ENCODE results near the gene DISP3. TPM values are rescaled to one million over a fixed set of nuclear protein-coding genes. Genes with fewer than 3 reads are reported as not detected.

The DISP3 gene
- total and polyA plus RNA-seq, 2 experiments from 2014 or later: 0.18 to 0.74 TPM

- H3K9me3 ChIP-seq (ENCODE audit: low read depth): no peaks in the 10 kb centered on the region
- DNase-seq (ENCODE audit: low read depth in 1 of 2, low spot score in 1 of 2): no peak
Observed at GRCh38 chr1:11527541-11528452, 48.8 kb downstream of the DISP3 start.

GRCh38 chr1:11528611-11529261, 49.8 kb downstream of the DISP3 start:
- DNase-seq (ENCODE audit: low read depth in 1 of 2, low spot score in 1 of 2): no peak
- Histone ChIP-seq H3K4me3 (no peak overlapping the region), H3K27me3 (no peaks in the 10 kb centered on the region), H3K4me1 (ENCODE audit: low read depth) (no peaks in the 10 kb centered on the region), H3K27ac (no peak overlapping the region), H3K9me3 (ENCODE audit: low read depth) (no peaks in the 10 kb centered on the region), H3K36me3 (no peaks in the 10 kb centered on the region)
- TF ChIP-seq CTCF (IDR thresholded peaks at IDR 0.05; ENCODE audit: low read depth, low read length): no peak

More at GRCh38 chr1:11527541-11528452, 48.8 kb downstream of the DISP3 start:
- Histone ChIP-seq H3K27me3 (no peaks in the 10 kb centered on the region), H3K4me1 (ENCODE audit: low read depth) (no peaks in the 10 kb centered on the region), H3K36me3 (no peaks in the 10 kb centered on the region), H3K4me3 (no peak overlapping the region), H3K27ac (no peak overlapping the region)
- TF ChIP-seq CTCF (IDR thresholded peaks at IDR 0.05; ENCODE audit: low read depth, low read length): no peak

GRCh38 chr1:11529330-11529729, 50.4 kb downstream of the DISP3 start:
- Histone ChIP-seq H3K27ac (no peak overlapping the region), H3K9me3 (ENCODE audit: low read depth) (no peaks in the 10 kb centered on the region), H3K4me3 (no peak overlapping the region), H3K36me3 (no peaks in the 10 kb centered on the region), H3K27me3 (no peaks in the 10 kb centered on the region), H3K4me1 (ENCODE audit: low read depth) (no peaks in the 10 kb centered on the region)
- no peak for TF ChIP-seq CTCF (IDR thresholded peaks at IDR 0.05; ENCODE audit: low read depth, low read length)
- DNase-seq (ENCODE audit: low read depth in 1 of 2, low spot score in 1 of 2): no peak

- Histone ChIP-seq H3K36me3 (no peaks in the 10 kb centered on the region), H3K4me1 (ENCODE audit: low read depth) (no peaks in the 10 kb centered on the region), H3K9me3 (ENCODE audit: low read depth) (no peaks in the 10 kb centered on the region), H3K4me3 (no peak overlapping the region), H3K27ac (no peak overlapping the region), H3K27me3 (no peaks in the 10 kb centered on the region)
- DNase-seq (ENCODE audit: low read depth in 1 of 2, low spot score in 1 of 2): no peak
- no peak for TF ChIP-seq CTCF (IDR thresholded peaks at IDR 0.05; ENCODE audit: low read depth, low read length)
Observed at GRCh38 chr1:11529763-11530730, 51.1 kb downstream of the DISP3 start.

GRCh38 chr1:11530731-11531311, 51.9 kb downstream of the DISP3 start:
- no peak overlapping the region for H3K27ac ChIP-seq
- H3K9me3 ChIP-seq (ENCODE audit: low read depth): no peaks in the 10 kb centered on the region
- H3K4me3 ChIP-seq: no peak overlapping the region
- H3K27me3 ChIP-seq: no peaks in the 10 kb centered on the region
- no peak for TF ChIP-seq CTCF (IDR thresholded peaks at IDR 0.05; ENCODE audit: low read depth, low read length)
- H3K4me1 ChIP-seq (ENCODE audit: low read depth): no peaks in the 10 kb centered on the region
- H3K36me3 ChIP-seq: no peaks in the 10 kb centered on the region
- no peak for DNase-seq (ENCODE audit: low read depth in 1 of 2, low spot score in 1 of 2)
